Measurements from ENCODE around the gene LYST.
"Not testable (repeated sequence)": the region's sequence is repeated elsewhere in the genome, so short reads cannot be mapped to it uniquely, and the experiment has no call there.

The LYST gene

GRCh38 chr1:235866205-235866912 lies at the start of gene LYST:
LYST (minus strand) TSS chr1:235866906; CDS start chr1:235830417, 36,489 bp downstream.
- peak; percentile 42 for DNase-seq

DNA sequence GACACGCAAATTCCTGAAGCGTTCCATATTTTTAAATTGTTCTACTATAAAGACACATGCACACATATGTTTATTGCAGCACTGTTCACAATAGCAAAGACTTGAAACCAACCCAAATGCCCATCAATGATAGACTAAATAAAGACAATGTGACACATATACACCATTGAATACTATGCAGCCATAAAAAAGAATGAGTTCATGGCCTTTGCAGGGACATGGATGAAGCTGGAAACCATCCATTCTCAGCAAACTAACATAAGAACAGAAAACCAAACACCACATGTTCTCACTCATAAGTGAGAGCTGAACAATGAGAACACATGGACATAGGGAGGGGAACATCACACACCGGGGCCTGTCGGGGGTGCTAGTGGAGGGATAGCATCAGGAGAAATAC lies 48.8 kb upstream of the LYST start:
- not testable (repeated sequence) for DNase-seq

GRCh38 chr1:235913311-235913710 lies 46.6 kb upstream of the LYST start:
- DNase-seq: no peak

GRCh38 chr1:235911876-235912275 lies 45.2 kb upstream of the LYST start:
- no peak for DNase-seq

DNA sequence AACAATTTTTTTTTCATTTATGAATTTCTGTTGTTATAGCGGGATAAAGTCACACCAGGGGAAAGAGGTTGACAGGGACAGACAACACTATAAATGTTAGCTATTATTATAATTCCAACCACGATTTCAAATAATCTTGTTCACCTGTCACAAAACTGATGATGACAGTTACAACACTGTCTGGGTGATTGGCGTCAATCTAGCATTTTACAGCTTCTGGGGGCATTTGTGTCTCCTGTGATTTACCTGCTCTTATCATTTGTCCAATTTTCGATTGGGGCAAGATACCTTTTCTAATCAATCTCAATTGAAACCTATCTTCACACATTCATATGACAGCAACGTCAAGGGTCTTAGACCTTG lies 44.6 kb upstream of the LYST start:
- DNase-seq: no peak

DNA sequence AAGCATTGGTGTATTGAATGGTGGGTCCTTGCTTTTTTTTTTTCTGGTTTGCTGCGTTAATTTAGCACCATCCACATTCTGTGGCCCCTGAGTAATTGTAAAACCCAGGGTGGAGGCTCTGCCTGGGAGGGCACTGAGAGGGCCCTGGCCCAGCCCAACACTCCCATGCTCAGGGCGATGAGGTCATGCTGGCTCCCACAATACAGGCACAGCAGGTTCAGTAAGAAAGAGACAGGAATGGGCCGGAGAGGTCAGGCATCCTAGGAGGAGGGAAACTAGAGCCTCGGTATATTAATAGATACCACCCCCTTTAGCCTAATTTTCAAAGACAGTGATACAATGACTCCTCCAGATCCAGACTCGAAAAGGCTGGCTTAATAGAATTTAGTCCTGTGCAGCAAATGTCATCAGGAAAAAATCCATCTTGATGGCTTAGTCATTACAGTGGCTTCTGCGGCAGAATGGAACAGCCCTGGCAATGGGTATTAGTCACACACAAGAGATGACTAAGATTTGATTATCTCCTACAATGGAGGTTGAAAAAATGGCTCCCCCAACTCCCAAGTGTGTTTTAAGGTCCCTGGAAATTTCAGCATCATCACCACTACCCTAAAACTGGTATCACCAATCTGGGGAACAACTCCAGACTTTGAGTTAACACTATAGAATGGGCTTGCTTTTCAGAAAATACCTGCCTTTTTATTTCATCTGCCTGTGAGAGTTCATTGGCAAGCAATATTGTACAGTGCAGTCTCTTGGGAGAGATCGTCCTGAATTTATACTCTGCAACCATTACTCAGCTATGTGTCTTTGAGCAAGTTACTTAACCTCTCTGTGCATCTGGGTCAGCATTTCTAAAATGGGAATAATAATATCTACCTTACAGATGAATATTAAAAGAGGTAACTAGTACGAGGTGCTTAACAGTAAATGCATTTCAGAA lies 43.9 kb upstream of the LYST start:
- no peak for DNase-seq

- DNase-seq: no peak
These were observed 42.2 kb upstream of the LYST start for GRCh38 chr1:235908742-235909520.

DNA sequence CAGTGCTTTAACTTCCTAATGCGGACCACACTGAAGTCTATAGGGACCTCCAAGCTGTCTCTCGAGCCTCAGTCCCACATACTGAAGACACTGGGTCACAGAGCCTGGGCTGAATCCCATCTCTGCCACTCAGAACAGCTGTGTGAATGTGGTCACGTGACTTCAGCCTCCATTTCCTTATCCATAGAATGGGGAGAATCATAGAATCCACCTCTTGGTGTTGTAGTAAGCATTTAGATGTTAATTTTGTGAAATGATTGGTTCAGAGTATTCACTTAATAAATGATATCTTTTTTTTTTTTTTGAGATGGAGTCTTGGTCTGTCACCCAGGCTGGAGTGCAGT lies 41.2 kb upstream of the LYST start:
- DNase-seq: no peak

- no peak for DNase-seq
These were observed 40.6 kb upstream of the LYST start for GRCh38 chr1:235907187-235907896.

GRCh38 chr1:235906436-235906835 lies 39.7 kb upstream of the LYST start:
- DNase-seq: no peak

DNA sequence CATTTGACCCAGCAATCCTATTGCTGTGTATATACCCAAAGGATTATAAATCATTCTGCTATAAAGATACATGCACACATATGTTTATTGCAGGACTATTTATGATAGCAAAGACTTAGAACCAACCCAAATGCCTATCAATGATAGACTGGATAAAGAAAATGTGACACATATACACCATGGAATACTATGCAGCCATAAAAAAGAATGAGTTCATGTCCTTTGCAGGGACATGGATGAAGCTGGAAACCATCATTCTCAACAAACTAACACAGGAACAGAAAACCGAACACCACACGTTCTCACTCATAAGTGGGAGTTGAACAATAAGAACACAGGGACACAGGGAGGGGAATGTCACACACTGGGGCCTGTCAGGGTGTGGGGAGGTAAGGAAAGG lies 37.1 kb upstream of the LYST start:
- DNase-seq: not testable (repeated sequence)

- no peak for DNase-seq
These were observed 36.2 kb upstream of the LYST start for GRCh38 chr1:235902677-235903542.

DNA sequence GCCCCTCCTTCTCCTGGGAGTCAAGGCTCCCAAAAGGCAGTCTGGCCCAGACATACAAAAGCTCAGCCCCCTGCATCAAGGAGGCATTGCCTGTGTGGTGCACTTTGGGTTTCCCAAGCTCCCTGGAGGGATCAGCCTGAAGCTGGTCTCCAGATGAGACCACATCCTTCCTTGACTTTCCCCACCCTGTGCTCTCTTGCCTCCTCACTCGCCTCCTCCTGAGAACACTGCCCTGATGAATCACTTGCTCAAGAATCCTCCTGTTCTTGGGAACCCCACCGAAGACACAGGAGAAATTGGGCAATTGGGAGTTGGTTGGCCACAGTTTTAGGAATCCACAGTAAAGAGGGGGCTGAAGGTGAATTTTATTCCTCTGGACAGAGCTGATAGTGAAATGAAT lies 34.8 kb upstream of the LYST start:
- DNase-seq: no peak

GRCh38 chr1:235898126-235898525 lies 31.4 kb upstream of the LYST start:
- DNase-seq: no peak

- no peak for DNase-seq
These were observed 27.1 kb upstream of the LYST start for GRCh38 chr1:235893840-235894239.

DNA sequence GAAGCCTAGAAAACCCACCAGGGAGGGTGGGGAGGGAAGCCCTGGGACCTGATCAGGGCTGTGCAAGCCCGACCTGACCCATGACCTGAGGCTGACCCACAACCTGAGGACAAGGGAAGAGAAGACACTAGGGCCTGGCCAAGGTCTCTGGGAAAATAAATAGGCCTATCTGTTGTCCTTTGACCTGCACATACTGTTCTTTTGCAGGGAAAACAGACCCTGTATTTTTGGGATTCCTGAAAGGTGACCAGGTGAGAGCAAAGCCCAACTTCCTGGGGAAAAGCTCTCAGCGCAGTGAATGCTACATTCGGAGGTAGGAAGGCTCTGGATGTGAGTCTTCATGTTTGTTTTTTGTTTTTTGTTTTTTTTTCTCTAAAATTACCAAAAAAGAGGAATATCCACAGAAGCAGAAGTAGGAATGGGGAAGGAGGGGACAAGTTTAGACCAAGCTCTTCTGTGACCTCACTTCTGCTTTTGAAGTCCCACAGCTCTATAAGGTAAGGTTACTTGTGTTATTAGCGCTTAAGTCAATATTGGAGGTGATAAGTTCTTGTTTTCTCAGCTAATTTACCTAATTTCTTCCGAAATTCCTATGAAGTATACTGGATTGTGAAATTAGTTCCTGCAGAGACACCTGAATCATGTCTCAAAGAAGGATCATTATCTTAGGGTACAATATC lies 26.2 kb upstream of the LYST start:
- DNase-seq: no peak

DNA sequence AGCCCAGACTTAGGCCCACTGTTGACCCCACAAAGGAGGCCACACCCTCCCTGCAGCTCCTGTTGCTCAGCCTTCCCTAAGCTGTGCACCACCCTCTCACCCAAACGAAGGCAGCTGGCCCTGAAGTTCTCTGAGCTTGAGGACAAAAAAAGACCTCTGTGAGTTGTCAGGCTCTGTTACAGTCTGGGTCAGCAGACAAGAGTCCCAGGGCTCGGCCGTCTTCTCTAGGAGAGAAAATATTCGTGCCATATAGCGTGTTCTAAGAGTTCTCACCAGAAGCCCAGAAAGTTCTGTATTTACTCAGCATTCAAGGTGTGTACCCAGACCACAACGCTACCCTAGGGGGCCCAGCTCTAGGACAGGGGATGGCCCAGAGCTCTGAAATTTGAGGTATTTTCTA lies 25.5 kb upstream of the LYST start:
- DNase-seq: no peak

DNA sequence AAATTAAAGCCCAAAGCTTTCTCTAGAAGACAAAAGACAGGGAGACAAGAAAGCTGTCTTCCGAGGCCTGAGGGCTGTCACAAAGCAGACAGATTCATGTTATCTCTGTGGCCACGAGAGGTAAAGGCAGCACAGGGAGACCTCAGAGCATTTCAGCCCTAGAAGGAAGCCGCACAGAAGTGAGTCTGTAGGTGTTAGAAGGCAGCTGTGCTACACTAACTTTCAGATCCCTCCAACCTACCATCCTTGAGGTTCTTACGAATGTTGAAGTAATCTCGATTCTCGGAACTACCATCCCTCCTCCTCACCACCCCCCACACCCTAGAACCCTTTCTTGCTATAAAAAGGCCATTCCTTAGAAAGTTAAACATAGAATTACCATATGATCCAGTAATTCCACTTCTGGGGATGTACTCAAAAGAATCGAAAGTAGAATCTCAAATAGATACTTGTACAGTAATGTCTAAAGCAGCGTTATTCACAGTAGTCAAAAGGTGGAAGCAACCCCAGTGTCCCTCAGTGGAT lies 21.5 kb upstream of the LYST start:
- no peak for DNase-seq

DNA sequence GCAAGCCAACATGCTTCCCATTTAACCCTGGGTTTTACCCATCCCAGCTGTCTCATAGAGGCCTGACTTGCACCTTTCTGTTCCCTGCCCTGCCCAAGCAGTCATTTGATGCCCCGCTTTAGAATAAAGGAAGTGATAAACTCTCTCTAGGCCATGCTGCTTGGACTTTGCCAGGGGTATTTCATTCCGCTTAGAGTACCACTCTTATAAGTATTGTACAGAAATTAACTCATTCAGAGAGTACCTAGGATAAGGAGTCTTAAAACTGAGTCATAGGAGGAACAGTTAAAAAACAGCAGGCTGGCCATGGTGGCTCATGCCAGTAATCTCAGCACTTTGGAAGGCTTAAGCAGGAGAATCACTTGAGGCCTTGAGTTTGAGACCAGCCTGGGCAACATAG lies 21.0 kb upstream of the LYST start:
- no peak for DNase-seq

- no peak for DNase-seq
These were observed 19.1 kb upstream of the LYST start for GRCh38 chr1:235885655-235886262.

All from NCI-H1105 treated with DMSO at 0.1 percent for 48 hours (cell line).